RWPE1 (cell line): ENCODE results near the gene SERPINB3.
A peak's percentile ranks its signal among the peaks of the same experiment; 100 is the strongest.

Source experiments
- CTCF ChIA-PET: fragments of 350-600 bp; sonication (Branson Sonifier 250); formaldehyde crosslinking; extraction: SDS; loops from one replicate; lab custom pipeline; 2021; lab: Yijun Ruan, JAX
- POLR2A ChIA-PET: fragments of 400-600 bp; formaldehyde crosslinking; extraction: SDS; loops from one replicate; lab custom pipeline; 2020; ENCODE audit warnings: antibody characterized with exemption; ENCODE audit not compliant: low non-redundant PET; lab: Yijun Ruan, JAX
- DNase-seq: peaks from one replicate; pipeline ENCODE4 v3.0.0; 2012; ENCODE audit warnings: low spot score
- H3K27ac ChIP-seq: fragments of 450-650 bp; 2 replicates; pipeline ENCODE4 v1.5.1; 2017
- CTCF ChIP-seq: fragments of 450-650 bp; conservative IDR thresholded peaks from 2 replicates; pipeline ENCODE4 v1.5.1; 2017; ENCODE audit warnings: low read depth, mild to moderate bottlenecking

The SERPINB3 gene

GRCh38 chr18:63697097-63697660 is 35.5 kb upstream of the SERPINB3 start:
- CTCF ChIA-PET: no interaction called here
- no peak overlapping the region for H3K27ac ChIP-seq
- POLR2A ChIA-PET: no interaction called here
- DNase-seq: no peak
- TF ChIP-seq CTCF: no peak

- no peak for TF ChIP-seq CTCF
- no peak overlapping the region for H3K27ac ChIP-seq
- ChIA-PET POLR2A (no interaction called here), CTCF (no interaction called here)
- no peak for DNase-seq
These were observed 27.4 kb upstream of the SERPINB3 start for GRCh38 chr18:63689064-63689463.

GRCh38 chr18:63686871-63687270 is 25.2 kb upstream of the SERPINB3 start:
- DNase-seq: no peak
- no peak overlapping the region for H3K27ac ChIP-seq
- POLR2A ChIA-PET: no interaction called here
- TF ChIP-seq CTCF: no peak
- CTCF ChIA-PET: no interaction called here

- no peak overlapping the region for H3K27ac ChIP-seq
- DNase-seq: no peak
- no peak for TF ChIP-seq CTCF
- CTCF ChIA-PET: no interaction called here
- POLR2A ChIA-PET: no interaction called here
These were observed 23.0 kb upstream of the SERPINB3 start for GRCh38 chr18:63684718-63685117.

- H3K27ac ChIP-seq: peak overlapping the region; percentile 59; the same call in 1 of the 2 replicates
- CTCF ChIA-PET: interaction anchor here (0.6 kb wide), 1 partner anchor 58 kb away, joined by 3 read pairs; no protein-coding TSS in a partner anchor
- no peak for DNase-seq
- POLR2A ChIA-PET: no interaction called here
- TF ChIP-seq CTCF: no peak
These were observed 22.2 kb upstream of the SERPINB3 start for GRCh38 chr18:63683890-63684289.

- peak; percentile 89 for DNase-seq
- ChIA-PET POLR2A (no interaction called here), CTCF (interaction anchor here (0.6 kb wide), 1 partner anchor 58 kb away, joined by 3 read pairs; no protein-coding TSS in a partner anchor)
- TF ChIP-seq CTCF: no peak
- peak overlapping the region; percentile 82; the same call in 1 of the 2 replicates for H3K27ac ChIP-seq
These were observed 21.5 kb upstream of the SERPINB3 start for GRCh38 chr18:63683152-63683551.
